HG02870 (cell line): Measurements from ENCODE around the gene MRPL28.
A peak's percentile ranks its signal among the peaks of the same experiment; 100 is the strongest.
"Not testable (repeated sequence)": the region's sequence is repeated elsewhere in the genome, so short reads cannot be mapped to it uniquely, and the experiment has no call there.

ENCODE experiments used
- ATAC-seq: cut with Tn5 transposase; IDR thresholded peaks from one replicate; pipeline ENCODE4 v1.9.1; 2021; ENCODE audit warnings: mild to moderate bottlenecking, moderate library complexity; ENCODE audit not compliant: unreplicated experiment

MRPL28 gene

DNA sequence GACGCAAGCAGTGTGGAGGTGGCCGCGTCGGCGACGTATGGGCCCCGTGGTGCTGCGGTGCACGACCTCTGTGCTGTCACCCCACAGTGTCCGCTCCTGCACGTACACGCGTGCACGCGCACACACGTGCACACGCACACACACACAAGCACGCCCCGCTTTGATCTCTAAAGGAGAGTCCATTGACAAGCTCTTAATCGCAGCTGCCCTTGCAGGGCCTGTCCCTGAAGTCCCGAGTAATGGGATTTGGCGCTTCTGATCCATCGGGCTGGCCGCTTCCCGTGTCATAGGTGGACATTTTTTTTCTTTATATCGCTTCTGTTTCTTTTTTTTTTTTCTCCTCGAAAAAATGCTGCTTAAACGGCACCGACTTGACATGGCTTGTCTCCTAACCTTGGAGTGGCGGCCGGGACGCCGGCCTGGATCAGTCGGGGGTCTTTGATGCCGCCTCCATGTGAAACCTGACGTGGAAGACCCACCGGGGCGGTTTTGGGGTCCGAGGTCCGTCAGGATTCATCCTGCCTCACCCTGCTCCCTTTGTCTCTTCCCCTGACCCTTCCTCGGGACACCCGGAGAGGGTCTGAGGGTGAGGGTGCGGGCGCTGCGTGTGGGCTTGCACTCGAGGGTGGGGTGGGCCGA, 9.5 kb downstream of the MRPL28 start:
- no peak for ATAC-seq

DNA sequence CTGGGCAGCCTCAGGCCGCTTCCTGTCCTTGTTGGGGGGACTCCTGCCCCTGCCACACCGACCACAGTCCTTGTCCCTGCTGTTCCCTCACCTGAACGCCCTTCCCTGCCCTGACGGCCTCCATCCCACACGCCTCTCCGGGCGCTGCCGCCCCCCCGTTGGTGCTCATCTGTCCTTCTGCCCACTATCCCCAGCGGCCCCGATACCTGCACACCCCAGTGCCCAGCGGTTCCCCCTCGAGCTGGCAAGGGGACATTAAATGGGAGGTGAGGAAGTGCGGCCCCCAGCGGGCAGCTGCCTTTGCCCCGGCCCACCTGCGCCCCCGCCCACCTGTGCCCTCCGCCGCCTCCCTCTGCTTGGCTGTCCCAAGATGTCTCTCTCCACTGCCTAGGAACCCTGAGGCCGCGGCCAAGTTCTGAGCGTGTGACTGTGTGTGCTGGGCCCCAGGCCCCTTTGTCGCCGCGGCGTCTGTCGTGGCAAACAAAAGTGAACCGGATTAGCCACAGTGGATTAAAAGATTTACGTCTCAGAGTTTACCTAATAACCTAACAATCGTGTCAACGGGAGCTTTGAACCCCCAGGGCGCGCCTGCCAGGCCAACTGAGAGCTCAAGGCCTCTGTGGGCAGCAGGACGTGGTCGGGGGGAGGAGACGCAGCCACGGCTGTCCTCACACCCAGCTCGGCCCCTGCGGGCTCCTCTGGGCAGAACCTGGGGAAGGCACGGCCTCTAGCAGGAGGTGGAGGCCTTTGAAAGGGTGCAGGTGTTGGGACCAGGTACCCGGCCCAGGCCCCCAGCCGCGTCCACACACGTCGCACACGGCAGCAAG, 10.3 kb downstream of the MRPL28 start:
- no peak for ATAC-seq

DNA sequence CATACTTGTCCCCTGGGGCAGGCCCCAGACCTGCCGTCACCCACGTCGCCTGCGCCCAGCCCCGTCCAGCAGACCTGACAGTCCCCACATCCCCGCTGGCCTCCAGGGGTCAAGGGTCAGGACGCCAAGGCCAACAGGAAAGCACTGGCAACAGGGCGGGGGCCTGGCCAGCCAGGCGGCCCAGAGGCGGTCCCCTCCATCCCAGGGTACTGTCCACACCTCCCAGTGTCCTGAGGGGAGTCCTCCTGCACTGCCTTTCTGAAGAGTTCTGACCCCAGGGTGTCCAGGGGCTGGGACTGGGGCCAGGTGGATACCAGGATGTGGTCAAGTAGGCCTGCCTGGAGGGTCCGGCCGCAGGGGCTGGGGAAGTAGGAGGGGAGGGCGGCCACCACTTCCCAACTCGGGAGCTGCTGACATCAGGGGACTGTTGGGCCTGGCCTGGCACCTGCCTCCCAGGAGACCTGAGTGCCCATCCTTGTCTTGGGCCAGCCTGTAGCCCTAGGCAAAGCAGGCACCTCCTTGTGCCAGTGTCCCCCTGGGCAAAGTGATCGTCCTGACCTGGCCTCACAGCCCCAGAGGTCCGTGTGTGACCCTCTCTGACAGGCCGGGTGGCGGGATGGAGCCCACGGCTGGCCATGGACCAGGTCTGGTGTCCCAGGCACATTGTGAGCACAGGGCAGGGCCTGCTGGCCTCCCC, 11.1 kb downstream of the MRPL28 start:
- no peak for ATAC-seq

DNA sequence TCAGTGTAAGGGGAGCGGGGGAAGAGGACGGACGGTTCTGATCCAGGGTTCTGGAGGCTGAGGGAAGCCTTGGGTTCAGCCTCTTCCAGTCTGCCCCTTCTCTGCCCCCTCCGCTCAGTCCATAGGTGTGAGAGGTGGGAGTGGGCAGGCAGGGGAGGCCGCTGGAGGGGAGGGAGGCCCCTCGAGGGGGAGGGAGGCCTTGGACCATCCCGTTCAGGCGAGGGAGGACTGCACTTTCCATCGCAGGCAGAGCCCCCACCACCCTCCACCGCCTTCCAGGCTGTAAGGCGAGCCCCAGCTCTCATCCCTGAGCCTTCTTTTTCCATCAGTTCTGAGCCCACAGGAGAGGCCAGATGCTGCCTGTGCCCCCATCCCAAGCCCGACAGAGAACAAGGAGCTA, 13.6 kb downstream of the MRPL28 start:
- no peak for ATAC-seq

DNA sequence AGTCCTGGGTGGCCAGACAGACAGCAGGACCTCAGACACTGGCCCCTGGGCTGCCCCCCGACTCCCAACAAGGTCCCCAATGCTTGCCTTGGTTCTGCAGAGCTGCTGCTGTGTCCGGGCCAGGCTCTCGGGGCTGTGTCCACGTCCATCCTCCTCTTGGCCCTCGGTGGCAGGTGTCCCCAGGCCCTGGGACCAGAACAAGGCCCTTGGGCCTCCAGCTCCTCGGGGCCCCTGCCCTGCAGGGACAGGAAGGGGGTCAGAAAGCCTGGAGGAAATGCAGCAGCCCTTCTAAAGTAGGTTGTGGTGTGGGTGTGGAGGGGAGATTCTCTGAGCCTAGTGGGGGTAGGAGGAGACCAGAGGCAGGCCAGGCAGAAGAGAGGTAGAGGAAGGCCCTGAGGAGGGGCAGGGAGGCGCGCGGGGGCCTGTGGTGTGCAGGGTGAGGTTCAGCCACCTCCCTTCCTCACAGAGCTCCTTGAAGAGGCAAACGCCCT, 15.3 kb downstream of the MRPL28 start:
- no peak for ATAC-seq

DNA sequence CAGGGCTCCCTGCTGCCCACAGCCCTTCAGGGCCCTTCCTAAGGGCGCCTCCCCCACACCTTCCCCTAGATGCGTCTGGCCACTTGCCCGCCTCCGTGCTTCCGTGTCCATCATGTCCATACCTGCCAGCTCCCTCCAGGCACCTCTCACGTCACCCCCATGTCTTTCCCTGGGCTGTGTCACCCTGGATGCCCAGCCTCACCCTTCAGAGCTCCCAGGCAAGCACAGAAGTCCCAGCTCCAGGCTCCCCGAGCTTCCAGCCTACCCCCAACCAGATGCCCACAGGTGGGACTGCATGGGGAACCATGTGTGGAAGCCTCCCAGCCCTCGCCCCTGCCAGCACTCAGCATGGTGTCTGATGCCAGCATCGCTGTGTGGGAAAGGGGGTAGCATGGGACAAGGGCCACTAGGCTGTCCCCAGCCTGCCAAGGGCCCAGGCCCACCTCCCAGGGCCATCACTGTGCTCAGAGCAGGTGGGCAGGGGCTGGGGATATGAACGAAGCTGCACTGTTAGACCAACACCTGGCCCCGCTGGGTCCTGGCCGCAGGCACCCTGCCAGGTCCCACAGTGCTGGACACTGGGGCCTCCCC, 16.0 kb downstream of the MRPL28 start:
- ATAC-seq = no peak

DNA sequence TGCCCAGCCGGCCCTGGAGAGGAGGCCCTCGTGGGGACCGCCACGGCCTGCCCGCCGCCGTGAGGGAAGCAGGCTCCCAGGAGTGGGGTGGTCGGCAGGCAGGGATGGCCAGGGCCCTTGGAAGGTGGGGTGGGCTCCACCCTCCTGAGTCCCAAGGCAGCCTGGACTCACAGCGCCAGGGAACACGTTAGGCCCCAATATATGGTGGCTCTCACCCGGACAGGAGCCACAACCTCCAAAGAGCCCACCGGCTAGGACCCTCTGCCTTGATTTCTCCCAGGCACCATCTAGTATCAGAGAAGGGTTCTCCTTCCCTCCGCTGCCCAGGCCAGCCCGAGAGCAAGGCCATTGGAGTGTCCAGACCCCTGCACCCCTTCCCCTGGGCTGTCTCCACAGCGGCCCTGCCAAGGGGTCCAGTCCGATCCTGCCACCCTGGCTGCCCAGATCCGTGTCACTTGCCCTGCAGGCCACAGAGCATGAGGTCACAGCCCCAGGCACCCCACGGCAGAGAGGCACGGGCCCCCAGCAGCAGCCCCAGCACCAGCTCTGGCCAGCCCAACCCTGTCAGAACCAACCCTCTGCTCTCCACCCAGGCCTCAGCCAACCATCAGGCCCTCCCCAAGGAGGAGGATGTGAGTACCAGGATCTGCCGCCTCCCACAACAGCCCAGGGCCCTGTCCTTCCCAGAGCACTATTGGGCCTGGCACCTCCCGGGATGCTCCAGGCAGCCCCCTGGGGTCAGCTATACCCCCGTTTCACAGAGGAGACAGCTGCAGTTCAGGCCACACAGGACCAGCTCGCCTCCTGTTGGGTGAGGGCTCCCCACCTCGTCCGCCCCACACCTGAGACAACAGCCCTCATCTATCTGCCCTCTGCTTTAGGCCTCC, 16.7 kb downstream of the MRPL28 start:
- no peak for ATAC-seq

DNA sequence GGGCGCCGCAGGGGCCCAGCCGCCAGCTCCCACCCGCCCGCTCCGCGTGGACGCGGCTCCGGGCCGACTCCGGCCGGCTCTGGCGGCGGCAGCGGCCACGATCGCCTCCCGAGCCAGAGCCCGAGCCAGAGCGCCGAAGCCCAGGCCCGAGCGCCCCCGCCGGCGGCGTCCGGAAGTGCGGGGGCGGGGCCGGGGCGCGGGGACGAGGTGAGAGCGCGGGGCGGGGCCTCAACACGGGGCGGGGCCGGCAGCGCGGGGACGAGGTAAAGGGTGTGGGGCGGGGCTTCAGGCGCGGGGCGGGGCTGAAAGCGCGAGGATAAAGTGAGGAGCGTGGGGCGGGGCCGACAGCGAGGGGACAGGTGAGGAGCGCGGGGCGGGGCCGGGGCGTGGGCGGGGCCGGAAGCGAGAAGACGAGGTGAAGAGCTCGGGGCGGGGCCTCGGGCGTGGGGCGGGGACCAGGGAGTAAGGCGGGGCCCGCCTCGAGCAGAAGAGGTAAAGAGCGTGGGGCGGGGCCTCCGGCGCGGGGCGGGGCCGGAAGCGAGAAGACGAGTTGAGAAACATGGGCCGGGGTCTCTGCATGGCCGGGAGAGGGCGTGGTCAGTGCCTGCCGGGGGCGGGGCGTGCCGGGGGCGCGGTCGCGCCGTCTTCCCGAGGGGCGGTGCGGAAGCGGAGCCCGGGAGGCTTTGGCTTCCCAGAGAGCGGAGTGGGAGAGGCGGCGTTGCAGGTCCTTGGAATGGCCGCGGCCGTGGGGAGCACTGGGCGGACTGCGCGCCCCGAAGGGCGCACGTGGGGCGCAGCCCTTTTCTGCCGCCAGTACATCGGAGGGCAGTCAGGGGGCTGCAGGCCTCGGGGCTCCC, 17.6 kb downstream of the MRPL28 start, which contains the start of gene AXIN1:
TSS of gene AXIN1 (minus strand) at position 177 of the 857 bp plus-strand sequence. CDS start 5,698 bp downstream, outside the sequence.
- peak; percentile 65 for ATAC-seq

DNA sequence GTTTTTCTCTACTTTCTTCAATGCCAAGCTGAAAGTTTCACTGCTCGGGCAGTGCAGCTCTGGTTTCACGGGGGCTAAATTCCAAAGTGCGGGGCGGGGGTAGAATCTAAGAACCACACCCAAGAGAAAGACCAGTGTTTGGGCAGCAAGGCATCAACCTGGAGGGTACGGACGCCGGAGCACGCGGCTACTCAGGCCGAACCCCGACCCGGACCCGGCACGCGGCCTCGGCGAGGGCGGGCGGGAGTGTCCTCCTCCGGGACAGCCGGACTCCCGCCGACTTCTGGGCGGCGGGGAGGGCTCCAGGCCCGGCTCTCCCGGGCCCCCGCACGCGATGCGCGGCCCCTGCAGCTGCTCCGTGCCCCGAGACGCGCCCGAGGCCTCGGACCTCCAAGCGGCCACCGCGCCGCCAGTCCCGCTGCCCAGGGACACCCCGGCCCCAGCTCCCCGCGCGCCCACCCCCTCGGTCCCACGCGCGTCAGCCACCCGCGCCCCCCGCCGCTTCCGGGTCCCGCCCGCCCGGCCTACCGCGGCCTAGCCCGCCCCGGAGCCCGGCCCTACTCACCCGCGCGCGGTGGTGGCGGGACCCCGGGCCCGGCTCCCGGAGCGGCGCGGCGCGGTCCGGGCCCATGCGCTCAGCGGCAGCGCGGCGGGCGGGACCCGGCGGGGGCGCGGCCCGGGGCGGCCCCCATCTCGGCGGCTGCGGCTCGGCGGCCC, 18.4 kb downstream of the MRPL28 start:
- no peak for ATAC-seq

DNA sequence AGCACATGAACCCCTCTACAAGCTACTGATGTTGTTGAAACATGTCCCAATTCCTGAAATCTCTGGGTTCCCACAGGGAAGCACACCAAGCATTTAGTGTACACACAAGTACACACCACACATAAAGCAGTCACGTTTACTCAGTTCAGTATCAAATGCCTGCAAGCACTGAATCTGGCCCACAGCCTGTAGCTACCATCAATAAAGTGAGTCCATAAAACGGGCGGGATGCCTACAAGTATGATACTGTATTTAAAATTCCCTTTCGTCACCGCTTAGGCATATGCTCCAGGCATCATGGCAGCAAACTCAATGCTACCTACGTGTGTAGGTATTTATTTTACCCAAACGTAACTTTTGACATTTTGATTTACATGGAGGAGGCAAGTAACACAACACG, 20.1 kb downstream of the MRPL28 start:
- no peak for ATAC-seq

DNA sequence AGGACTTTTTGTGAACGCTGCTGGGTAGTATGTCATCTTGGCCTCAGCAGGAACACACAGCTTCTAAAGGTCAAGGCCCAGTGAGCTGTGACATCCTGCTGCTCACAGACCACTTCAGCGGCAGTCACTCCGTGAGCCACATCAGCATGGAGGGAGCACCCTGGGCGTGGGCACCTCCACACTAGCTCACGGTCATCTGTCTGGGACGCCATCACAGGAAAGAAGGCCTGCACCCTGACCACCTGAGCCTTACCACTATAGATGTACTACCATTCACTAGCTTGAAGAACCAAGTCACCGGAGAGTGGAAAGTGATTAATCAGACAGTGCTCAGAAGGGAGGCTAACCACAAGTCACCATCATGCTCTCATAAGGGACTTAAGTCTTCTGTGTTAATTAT, 21.1 kb downstream of the MRPL28 start:
- ATAC-seq = no peak

DNA sequence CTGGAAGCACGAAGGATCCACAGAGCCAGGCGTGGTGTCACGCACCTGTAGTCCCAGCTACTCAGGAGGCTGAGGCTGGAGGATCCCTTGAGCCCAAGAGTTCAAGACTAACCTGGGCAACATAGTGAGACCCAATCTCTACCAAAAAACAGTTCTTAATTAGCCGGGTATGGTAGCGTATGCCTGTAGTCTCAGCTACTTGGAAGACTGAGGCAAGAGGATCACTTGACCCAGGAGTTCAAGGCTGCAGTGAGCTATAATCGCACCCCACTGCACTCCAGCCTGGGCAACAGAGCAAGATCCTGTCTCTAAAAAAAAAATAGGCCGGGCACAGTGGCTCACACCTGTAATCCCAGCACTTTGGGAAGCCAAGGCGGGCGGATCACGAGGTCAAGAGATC, 21.8 kb downstream of the MRPL28 start:
- ATAC-seq = not testable (repeated sequence)

DNA sequence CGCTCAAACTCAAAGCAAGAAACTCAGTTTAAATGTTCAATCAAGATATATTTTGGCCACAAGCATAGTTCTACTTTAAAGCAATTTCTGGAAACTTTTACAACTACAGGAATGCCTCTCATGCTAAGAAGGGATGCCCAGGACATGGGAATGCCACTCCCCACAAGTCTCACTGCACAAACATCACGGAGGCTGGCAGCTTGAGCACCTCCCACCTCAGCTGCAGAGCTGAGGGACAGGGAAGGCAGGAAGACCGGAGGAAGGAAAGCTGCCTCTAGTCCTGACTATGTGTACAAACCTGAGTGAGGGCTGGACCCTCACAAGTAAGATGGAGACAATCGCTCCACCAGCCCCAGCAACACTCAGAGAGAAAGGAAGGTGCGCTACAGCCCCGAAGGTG, 23.1 kb downstream of the MRPL28 start:
- ATAC-seq = no peak

DNA sequence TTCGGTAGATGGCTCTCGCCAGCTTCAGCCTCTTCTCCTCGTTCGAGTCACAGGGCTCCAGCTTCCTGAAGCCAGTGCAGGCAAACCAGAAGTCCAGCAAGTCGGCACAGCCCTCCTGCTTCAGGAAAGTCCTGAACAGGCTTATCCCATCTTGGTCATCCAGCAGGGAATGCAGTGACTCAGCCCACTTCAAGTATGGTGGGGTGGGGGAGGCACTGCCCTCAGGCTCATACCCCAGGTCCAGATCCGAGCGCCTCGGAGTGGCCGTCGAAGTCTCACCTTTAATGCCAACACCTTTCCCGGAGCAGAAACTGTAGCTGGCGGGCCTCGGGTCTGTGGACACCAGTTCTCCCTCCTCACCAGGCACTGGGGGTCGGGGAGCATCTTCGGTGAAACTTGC, 23.8 kb downstream of the MRPL28 start:
- ATAC-seq = no peak

DNA sequence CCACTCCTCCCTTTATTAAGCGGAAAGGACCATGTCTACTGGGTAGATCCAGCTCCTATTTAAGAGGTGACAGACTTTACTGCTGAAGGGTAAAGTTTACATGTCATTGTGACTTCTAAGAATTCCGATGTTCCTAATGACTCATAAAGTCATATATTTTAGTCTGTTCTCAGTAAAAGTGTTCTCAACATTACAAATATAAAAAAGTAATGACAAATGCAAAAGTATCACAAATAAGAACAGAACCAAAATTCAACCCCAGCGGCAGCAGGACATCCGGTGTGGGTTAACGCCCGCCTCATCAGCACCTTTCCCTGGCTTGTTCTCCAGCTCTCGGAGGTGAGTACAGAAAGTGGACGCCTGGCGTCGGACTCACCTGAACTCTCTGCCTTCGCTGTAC, 24.6 kb downstream of the MRPL28 start:
- no peak for ATAC-seq

DNA sequence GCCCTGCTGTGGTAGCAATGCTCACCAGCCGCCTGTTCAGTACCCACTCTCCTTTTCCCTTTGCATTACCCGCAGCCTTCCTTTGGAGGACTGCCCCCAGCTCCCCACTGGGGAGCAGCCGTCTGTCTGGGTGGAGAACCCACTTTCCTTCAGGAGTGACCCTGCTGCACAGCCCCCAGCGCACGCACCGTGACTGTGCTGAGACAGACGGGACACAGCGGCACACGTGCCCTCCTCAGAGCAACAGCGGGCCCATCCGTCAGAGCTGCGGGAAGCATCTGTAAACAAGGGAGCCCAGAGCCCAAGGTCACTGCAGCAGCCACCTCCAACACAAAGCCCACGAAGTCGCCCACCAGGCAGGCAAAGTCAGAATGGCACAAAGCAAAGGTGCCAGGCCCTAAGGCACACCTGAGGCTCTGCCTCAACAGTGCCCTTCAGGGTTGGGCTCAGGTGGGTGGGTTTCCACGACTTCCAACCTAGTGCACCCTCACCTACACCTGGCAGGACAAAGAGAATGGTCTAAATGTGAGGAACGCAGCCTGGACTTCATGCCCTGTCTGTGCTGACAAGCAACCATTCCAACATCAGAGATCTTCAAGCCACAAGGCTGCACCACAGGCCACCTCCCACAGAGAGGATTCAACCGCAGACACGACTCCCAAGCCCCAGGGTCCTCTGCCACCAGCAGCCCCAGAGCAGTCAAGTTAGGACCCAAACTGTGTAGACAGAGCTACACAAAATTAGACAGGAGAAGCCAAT, 27.7 kb downstream of the MRPL28 start:
- no peak for ATAC-seq

DNA sequence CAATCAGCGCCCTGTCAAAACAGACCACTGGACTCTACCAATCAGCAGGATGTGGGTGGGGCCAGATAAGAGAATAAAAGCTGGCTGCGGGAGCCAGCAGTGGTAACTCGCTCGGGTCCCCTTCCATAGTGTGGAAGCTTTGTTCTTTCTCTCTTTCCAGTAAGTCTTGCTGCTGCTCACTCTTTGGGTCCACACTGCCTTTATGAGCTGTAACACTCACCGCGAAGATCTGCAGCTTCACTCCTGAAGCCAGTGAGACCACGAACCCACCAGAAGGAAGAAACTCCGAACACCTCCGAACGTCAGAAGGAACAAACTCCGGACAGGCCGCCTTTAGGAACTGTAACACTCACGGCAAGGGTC, 28.4 kb downstream of the MRPL28 start:
- ATAC-seq = not testable (repeated sequence)
